ENCODE measurements around the gene ACAP3. TPM values are rescaled to one million over a fixed set of nuclear protein-coding genes. Genes with fewer than 3 reads are reported as not detected.

ACAP3 gene
- total RNA-seq, 1 experiment from 2014 or later = 42.2 TPM

- peak within 1 kb of the TSS; percentile 63 for H3K27ac Mint-ChIP-seq
- H3K9me3 Mint-ChIP-seq = peaks cover 5% of the 10 kb centered on the region
- peak within 1 kb of the TSS; percentile 84 for H3K4me3 Mint-ChIP-seq
- ChIA-PET POLR2A (interaction anchor here (0.6 to 1.4 kb wide), 3 partner anchors 16 to 228 kb away, joined by 3 to 5 read pairs (median 3); no protein-coding TSS in a partner anchor), CTCF (interaction anchor here (0.6 to 2.2 kb wide), 15 partner anchors 9 to 289 kb away, joined by 3 to 25 read pairs (median 4); no protein-coding TSS in a partner anchor)
- H3K27me3 Mint-ChIP-seq (ENCODE audit: low read depth) = no peaks in the 10 kb centered on the region
- ATAC-seq = peak; percentile 94
- H3K4me1 Mint-ChIP-seq = peaks cover 23% of the 10 kb centered on the region
- peak; percentile 92 for DNase-seq (ENCODE audit: low spot score)
- H3K36me3 Mint-ChIP-seq = peaks cover 5% of the 10 kb centered on the region
- TF ChIP-seq JAZF1 (CRISPR knock-in tag; IDR thresholded peaks at IDR 0.05) (no peak), ZNF512 (CRISPR knock-in tag; IDR thresholded peaks at IDR 0.05; ENCODE audit: borderline replicate concordance) (no peak), ATF1 (CRISPR knock-in tag; IDR thresholded peaks at IDR 0.05) (no peak), JUN (CRISPR knock-in tag; IDR thresholded peaks at IDR 0.05) (peak; percentile 74; the same call in 1 of the 2 replicates), ETV6 (CRISPR knock-in tag; IDR thresholded peaks at IDR 0.05) (peak; percentile 62), HMGXB4 (CRISPR knock-in tag; IDR thresholded peaks at IDR 0.05) (no peak), HMGA2 (CRISPR knock-in tag; IDR thresholded peaks at IDR 0.05) (no peak), MAX (CRISPR knock-in tag; IDR thresholded peaks at IDR 0.05) (0 out of 2 replicates have a peak, but pooled peaks have one; percentile 19), ZNF281 (CRISPR knock-in tag; IDR thresholded peaks at IDR 0.05) (peak; percentile 85), ELF4 (CRISPR knock-in tag; IDR thresholded peaks at IDR 0.05; ENCODE audit: low read depth) (no peak), TCF7 (CRISPR knock-in tag; IDR thresholded peaks at IDR 0.05; ENCODE audit: low read depth) (no peak; the same call in 1 of the 2 replicates), ZMAT4 (CRISPR knock-in tag; IDR thresholded peaks at IDR 0.05) (no peak), ARID4B (CRISPR knock-in tag; IDR thresholded peaks at IDR 0.05; ENCODE audit: borderline replicate concordance) (peak; percentile 80; the same call in 1 of the 2 replicates), ZNF219 (CRISPR knock-in tag; IDR thresholded peaks at IDR 0.05; ENCODE audit: borderline replicate concordance) (peak; percentile 46; the same call in 1 of the 2 replicates), GABPB1 (CRISPR knock-in tag; IDR thresholded peaks at IDR 0.05) (peak; percentile 73; the same call in 1 of the 2 replicates), FOXK1 (CRISPR knock-in tag; IDR thresholded peaks at IDR 0.05) (peak; percentile 83), FOXP4 (CRISPR knock-in tag; IDR thresholded peaks at IDR 0.05) (peak; percentile 44; the same call in 1 of the 2 replicates), MYBL2 (CRISPR knock-in tag; IDR thresholded peaks at IDR 0.05) (peak; percentile 73; the same call in 1 of the 2 replicates), CBFB (CRISPR knock-in tag; IDR thresholded peaks at IDR 0.05; ENCODE audit: low read depth) (0 out of 2 replicates have a peak, but pooled peaks have one; percentile 86)
These were observed 34.0 kb downstream of the ACAP3 start, which contains the start of gene UBE2J2 for GRCh38 chr1:1273512-1274298. TSS of gene UBE2J2 (minus strand) at chr1:1273854. CDS start at chr1:1267992, 5,862 bp downstream.

Data from WTC11 (cell line).